ENCODE data around the gene CDKL4. TPM values are rescaled to one million over a fixed set of nuclear protein-coding genes. Genes with fewer than 3 reads are reported as not detected.
"Not testable (repeated sequence)": the region's sequence is repeated elsewhere in the genome, so short reads cannot be mapped to it uniquely, and the experiment has no call there.

CDKL4 gene
- total RNA-seq, 1 experiment from 2014 or later: not detected

GRCh38 chr2:39179974-39180960, 63.5 kb downstream of the CDKL4 start:
- DNase-seq (ENCODE audit: low spot score): no peak

GRCh38 chr2:39178756-39179155, 65.0 kb downstream of the CDKL4 start:
- no peak for DNase-seq (ENCODE audit: low spot score)

- no peak for DNase-seq (ENCODE audit: low spot score)
Observed at GRCh38 chr2:39176997-39177396, 66.8 kb downstream of the CDKL4 start.

- no peak for DNase-seq (ENCODE audit: low spot score)
Observed at GRCh38 chr2:39175026-39175812, 68.6 kb downstream of the CDKL4 start.

GRCh38 chr2:39174022-39174421, 69.7 kb downstream of the CDKL4 start:
- DNase-seq (ENCODE audit: low spot score): no peak

- DNase-seq (ENCODE audit: low spot score): not testable (repeated sequence)
Observed at GRCh38 chr2:39172047-39172706, 71.6 kb downstream of the CDKL4 start.

GRCh38 chr2:39171621-39172020, 72.1 kb downstream of the CDKL4 start:
- DNase-seq (ENCODE audit: low spot score): no peak

- no peak for DNase-seq (ENCODE audit: low spot score)
Observed at GRCh38 chr2:39164089-39164488, 79.7 kb downstream of the CDKL4 start.

GRCh38 chr2:39160982-39161381, 82.8 kb downstream of the CDKL4 start:
- DNase-seq (ENCODE audit: low spot score): no peak

GRCh38 chr2:39159283-39159682, 84.5 kb downstream of the CDKL4 start:
- no peak for DNase-seq (ENCODE audit: low spot score)

GRCh38 chr2:39158351-39158750, 85.4 kb downstream of the CDKL4 start:
- no peak for DNase-seq (ENCODE audit: low spot score)

- DNase-seq (ENCODE audit: low spot score): no peak
Observed at GRCh38 chr2:39156846-39157245, 86.9 kb downstream of the CDKL4 start.

GRCh38 chr2:39156107-39156506, 87.7 kb downstream of the CDKL4 start:
- no peak for DNase-seq (ENCODE audit: low spot score)

- DNase-seq (ENCODE audit: low spot score): not testable (repeated sequence)
Observed at GRCh38 chr2:39155573-39155972, 88.2 kb downstream of the CDKL4 start.

GRCh38 chr2:39154944-39155343, 88.8 kb downstream of the CDKL4 start:
- no peak for DNase-seq (ENCODE audit: low spot score)

- DNase-seq (ENCODE audit: low spot score): no peak
Observed at GRCh38 chr2:39153312-39153711, 90.5 kb downstream of the CDKL4 start.

GRCh38 chr2:39152504-39152903, 91.3 kb downstream of the CDKL4 start:
- DNase-seq (ENCODE audit: low spot score): no peak

- no peak for DNase-seq (ENCODE audit: low spot score)
Observed at GRCh38 chr2:39150890-39151497, 92.8 kb downstream of the CDKL4 start.

GRCh38 chr2:39150102-39150562, 93.6 kb downstream of the CDKL4 start:
- DNase-seq (ENCODE audit: low spot score): no peak

- no peak for DNase-seq (ENCODE audit: low spot score)
Observed at GRCh38 chr2:39146630-39147029, 97.1 kb downstream of the CDKL4 start.

- DNase-seq (ENCODE audit: low spot score): no peak
Observed at GRCh38 chr2:39145906-39146421, 97.8 kb downstream of the CDKL4 start.
